ENCODE measurements around the gene EID3.

GRCh38 chr12:104263026-104263425 lies 40.5 kb upstream of the EID3 start:
- TF ChIP-seq EP300 (IDR thresholded peaks at IDR 0.05) (no peak), POLR2A (IDR thresholded peaks at IDR 0.05) (no peak)
